NCI-H2171 (cell line): ENCODE results near the gene MYBPH.

Experiments used
- DNase-seq: peaks from one replicate; lab custom pipeline; 2025; lab: John Stamatoyannopoulos, UW

Gene MYBPH

GRCh38 chr1:203129501-203130231 is 46.0 kb downstream of the MYBPH start:
- DNase-seq: no peak

DNA sequence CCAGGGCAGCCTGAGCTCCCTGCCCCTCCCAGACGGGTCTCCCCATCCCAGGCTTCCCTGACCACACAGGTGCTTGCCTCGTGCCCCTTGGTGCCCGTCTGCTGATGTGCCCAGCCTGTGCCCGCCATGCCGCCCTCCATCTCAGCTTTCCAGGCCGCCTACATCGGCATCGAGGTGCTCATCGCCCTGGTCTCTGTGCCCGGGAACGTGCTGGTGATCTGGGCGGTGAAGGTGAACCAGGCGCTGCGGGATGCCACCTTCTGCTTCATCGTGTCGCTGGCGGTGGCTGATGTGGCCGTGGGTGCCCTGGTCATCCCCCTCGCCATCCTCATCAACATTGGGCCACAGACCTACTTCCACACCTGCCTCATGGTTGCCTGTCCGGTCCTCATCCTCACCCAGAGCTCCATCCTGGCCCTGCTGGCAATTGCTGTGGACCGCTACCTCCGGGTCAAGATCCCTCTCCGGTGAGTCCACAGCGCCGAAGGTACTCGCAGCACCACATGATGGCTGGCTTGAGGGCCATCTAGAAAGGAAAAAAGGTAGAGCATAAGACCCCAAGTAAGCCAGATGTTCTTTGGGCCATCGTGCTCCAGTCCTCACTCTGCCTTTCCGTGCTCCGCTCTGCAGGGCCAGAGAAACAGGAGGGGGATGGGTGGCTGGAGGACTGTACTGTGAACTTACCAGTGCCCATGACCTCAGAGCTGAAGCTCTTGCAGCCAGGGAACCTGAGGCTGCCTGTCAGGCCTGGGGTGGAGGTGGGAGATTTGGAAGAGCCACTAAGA is 46.7 kb downstream of the MYBPH start:
- no peak for DNase-seq

DNA sequence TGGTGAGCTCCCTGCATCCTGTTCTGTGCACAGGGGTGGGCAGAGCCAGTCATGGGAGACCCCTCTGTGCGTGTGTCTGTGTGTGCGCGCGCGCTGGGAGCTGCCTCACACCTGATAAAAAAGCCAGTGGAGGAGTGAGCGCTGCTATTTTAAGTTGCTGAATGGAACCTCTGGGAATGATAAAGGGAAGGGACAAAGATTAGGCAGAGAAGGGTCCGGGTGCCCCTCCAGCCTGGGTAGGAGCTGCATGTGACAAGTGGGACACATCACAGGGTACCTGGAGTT is 47.3 kb downstream of the MYBPH start:
- DNase-seq: no peak

DNA sequence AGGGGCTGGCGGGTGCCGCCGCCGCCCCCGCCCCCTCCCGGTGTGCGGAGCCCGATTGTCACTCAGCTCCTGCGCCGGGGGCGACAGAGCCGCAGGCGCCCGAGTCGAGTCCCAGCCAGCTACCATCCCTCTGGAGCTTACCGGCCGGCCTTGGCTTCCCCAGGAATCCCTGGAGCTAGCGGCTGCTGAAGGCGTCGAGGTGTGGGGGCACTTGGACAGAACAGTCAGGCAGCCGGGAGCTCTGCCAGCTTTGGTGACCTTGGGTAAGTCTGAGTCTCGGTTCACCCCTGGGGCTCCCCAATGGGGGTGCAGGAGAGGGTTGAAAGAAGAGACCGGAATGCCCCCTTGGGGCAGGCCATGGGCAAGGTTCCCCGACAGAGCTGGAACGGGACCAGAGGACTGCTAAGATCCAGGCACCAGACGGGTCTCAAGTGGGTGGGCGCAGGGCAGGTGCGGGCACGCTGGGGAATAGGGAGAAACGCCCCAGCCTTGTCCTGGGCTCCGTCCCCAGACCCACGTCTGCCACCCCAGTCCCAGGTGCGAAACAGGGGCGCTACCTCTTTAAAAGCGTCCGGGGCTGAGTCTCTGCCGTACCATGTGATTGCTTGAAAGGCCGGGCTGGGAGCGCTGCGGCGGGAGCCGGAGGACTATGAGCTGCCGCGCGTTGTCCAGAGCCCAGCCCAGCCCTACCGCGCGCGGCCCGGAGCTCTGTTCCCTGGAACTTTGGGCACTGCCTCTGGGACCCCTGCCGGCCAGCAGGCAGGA is 47.8 kb downstream of the MYBPH start, which contains the start of gene ADORA1:
Gene ADORA1 (plus strand): TSS at position 61 of the 765 bp plus-strand sequence. CDS start 1,116 bp downstream, outside the sequence.
- DNase-seq: no peak

- no peak for DNase-seq
Observed at GRCh38 chr1:203126866-203127665, 48.6 kb downstream of the MYBPH start.

DNA sequence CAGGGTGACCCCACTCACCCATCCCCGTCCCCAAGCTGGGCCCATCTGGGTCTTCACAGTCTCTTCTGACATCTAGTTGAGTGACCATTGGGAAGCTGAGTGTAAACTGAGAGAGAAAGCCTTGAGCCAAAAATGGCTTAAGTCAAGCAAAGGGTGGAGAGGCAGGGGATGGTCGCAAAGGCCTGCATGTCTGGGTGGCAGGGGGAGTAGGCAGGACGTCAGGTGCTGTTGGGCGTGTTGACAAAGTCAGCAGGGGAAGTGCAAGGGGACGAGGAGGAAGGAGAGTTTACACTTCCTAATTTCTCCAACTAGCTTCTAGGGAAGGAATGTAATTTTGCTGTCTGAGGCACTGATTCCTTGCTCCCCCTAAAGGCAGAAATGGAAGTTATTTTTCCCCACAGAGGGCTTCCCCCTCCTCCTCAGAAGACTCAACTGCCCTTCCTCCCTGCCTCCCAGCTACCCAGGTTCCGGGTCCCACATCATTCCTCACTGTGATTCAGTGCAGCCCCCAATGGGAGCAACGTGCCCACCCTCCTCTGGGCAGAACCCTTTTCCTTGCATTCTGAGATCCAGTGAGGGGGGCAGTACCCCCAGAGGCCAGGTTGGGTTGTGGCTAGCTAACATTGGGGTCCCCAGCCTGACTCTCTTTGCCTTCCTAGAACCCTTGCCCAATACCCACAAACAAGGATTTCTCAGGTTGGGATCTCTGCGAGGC is 49.3 kb downstream of the MYBPH start:
- DNase-seq: no peak

- no peak for DNase-seq
Observed at GRCh38 chr1:203124546-203125317, 50.9 kb downstream of the MYBPH start.

DNA sequence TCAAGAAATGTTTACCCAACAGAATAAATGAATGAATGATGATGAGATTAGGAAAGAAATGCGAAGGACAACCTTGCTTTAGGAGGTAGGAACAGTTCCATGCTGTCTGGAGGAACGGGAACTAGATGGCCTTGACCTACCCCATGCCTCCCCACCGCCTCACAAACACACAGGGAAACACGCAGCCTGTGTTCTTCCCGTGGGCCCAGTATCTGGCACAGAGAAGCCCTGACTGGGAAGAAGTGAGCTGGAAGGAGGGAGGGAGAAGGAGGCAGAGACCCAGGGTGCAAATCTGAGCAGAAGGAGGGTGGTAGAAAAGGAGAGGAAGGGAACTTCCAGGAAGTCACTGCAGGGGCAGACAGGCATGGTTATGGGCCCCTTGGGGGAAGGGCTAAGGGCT is 51.6 kb downstream of the MYBPH start:
- DNase-seq: no peak

- DNase-seq: no peak
Observed at GRCh38 chr1:203122159-203122558, 53.5 kb downstream of the MYBPH start.

DNA sequence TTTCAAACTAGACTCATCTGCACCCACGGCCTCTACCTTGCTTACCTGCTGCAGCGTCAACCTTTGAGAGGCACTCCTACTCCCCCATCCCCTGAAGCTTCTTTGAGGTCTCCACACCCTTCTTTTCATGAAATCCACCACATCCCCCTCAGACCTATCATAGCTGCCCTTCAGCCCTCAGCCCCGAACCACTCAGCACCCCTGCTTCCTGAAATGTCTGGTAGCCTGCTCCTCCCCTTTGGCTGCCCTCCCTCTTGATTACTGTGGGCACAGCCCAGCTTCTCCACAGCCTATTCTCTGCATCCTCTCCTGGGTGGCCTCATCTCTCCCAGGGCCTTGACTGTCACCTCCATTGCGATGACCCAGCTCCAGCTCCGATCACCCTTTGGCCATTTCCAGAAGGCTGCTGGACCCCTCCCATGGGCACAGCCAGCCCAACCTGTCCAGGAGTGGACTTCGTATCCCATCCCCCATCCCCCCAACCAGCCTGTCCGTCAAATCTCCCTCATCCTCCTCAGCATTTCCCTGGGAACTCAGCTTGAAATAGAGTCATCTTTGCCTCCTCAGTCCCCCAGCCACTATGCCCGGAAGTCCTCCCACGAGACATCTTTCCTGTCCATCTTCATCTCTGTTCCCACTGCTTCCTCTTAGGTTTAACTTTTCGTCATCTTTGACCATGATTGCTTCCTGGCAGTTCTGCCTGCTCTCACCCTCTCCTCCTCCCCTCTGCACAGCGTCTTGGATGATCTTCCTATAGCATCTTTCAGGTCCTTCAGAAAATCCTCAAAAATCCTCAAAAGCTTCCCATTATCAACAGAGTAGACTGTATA is 54.2 kb downstream of the MYBPH start:
- no peak for DNase-seq

DNA sequence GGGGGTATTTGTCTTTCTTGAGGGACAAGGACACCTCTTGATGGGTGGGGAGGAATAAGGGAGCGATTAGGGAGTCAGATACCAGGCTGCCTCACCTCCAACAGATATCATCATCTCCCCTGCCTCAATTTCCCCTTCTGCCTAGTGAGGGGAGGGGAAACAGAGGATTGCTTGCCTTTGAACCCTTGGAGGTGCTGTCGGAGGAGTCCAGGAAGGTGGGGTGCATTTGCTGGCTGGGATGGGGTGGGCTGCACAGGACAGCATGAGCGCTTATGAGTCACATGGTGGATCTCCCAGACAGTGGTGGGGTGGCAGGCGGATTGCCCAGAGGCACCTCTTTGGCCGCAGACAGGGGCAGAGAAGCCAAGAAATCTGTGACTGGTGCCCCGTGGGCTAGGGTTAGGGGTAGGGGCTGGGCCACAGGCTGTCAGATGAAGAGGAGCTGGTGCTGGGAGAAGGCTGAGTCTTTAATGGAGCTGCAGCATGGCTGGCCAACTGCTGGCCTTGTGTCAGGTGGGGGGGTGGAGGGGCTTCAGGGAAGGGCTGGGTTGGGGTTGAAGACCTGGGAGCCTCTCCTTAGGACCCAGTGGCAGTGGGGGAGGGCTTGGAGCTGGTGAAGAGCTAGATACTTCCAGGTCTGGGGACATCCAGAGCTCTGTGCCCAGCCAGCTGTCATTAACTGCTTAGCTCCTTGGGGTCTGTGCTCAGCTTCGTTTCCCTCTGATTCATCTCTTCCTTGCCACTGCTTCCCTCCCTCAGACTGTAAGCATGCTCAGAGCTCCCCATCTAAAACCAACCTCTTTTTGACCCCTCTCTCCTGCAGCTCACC is 55.1 kb downstream of the MYBPH start:
- no peak for DNase-seq
